ENCODE data around the gene SLC9A3. TPM values are rescaled to one million over a fixed set of nuclear protein-coding genes. Genes with fewer than 3 reads are reported as not detected.

The SLC9A3 gene
- total RNA-seq, 2 experiments from 2014 or later, result 1.7 to 1.8 TPM

DNA sequence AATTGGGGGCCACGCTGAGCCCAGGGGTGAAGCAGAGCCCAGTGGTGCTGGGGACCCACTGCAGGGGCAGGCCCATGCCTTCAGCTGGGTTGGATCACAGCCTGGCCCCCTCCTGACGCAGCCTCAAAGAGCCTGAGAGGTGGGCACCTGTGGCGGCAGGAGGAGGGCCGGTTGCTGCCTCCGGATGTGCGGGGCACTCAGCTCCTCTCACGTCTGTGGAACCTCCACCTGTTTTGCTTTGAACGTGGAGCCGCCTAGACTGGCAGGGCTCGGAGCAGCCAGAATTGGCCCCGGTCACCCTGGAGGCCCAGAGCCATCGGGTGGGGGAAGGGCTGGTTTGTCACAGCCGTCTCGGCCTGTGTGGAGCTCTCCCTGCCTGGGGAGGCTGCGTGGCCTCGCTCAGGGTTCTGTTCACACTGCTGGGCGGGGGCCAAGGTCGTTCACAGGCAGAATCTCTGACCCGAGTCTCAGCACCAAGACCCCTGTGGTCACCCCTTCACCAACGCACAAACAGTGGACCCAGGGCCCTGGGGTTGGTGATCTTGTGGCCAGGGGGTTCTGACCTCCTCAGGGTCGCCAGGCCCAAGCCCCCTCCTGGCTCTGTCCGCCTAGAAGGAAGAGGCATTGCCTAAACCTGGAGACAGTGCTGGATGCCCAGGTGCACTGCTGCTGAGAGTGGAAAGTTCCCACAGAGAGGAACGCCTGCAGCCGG lies 9.2 kb upstream of the SLC9A3 start:
- CTCF ChIA-PET, result no interaction called here
- Mint-ChIP-seq H3K9me3 (no peaks in the 10 kb centered on the region), H3K27me3 (peaks cover 33% of the 10 kb centered on the region), H3K4me1 (ENCODE audit: low read depth) (peaks cover 12% of the 10 kb centered on the region), H3K4me3 (no peak overlapping the region), H3K27ac (no peak overlapping the region), H3K36me3 (no peaks in the 10 kb centered on the region)
- intact Hi-C loops (cut with micrococcal nuclease), result no loop called here
- DNase-seq, result no peak
- POLR2A ChIA-PET, result no interaction called here

DNA sequence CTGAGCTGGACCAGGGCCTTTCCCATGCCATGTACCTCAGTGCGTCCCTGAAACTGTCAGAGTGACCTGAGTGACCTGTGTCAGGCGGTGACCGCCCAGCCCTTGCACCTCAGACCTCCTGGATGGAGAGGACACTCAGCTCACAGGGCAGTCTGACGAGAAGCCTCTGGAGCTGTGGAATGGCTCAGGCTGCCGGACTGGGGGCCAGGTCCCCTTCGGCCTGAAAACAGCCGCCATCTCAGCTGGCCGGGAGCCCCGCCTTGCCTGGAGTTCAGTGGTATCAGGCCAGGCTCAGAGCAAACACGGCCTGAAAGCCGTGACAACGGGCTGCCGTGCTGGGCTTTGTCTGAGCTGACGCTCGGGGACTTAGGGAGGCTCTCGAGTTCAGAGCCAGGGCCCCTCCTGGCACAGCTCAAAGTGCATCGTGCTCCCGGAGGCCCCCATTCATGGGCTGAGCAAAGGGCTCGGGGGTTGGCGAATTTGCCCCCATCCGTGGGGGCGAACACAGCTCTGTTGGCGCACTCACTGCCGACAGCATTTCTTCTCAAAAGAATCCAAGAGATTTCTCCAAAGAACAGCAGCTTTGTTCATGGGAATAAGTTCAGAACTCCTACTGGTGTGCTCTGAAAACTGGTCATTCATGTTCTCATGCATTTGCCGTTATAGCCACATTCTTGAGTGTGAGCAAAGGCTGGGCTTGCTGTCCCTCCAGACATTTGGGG lies 8.4 kb upstream of the SLC9A3 start:
- no peak for DNase-seq
- ChIA-PET POLR2A (no interaction called here), CTCF (no interaction called here)
- Mint-ChIP-seq H3K36me3 (no peaks in the 10 kb centered on the region), H3K4me1 (ENCODE audit: low read depth) (peaks cover 15% of the 10 kb centered on the region), H3K4me3 (no peak overlapping the region), H3K9me3 (no peaks in the 10 kb centered on the region), H3K27me3 (peaks cover 36% of the 10 kb centered on the region), H3K27ac (no peak overlapping the region)
- intact Hi-C loops (cut with micrococcal nuclease), result no loop called here

DNA sequence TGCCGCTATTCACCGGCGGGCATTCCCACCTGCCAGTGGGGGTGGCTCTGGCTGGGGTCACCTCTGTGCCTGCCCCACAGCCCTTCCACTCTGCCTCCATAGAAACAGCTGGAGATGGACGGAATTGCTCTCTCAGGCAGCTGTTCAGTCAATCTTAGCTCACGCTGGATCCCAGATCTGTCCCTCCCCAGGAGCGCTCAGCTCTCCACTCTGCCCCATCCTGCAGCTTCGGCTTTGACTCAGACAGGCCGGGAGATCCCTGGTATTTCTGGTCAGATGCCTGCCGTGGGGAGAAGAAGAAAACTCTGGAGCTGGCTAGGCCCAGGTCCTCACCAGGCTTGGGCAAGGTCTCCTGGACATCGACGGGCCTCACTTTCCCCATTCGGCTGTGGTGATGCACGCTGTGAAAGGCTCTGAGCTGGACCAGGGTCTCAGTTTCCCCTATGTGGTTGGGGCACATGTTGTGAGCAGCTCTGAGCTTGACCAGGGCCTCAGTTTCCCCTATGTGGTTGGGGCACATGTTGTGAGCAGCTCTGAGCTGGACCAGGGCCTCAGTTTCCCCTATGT lies 7.6 kb upstream of the SLC9A3 start:
- DNase-seq, result no peak
- POLR2A ChIA-PET, result no interaction called here
- CTCF ChIA-PET, result interaction anchor here (1.1 kb wide), 1 partner anchor 85 kb away, joined by 5 read pairs; no protein-coding TSS in a partner anchor
- no peaks in the 10 kb centered on the region for H3K36me3 Mint-ChIP-seq
- no peak overlapping the region for H3K4me3 Mint-ChIP-seq
- intact Hi-C loops (cut with micrococcal nuclease), result no loop called here
- H3K27me3 Mint-ChIP-seq, result peaks cover 44% of the 10 kb centered on the region
- no peaks in the 10 kb centered on the region for H3K9me3 Mint-ChIP-seq
- H3K4me1 Mint-ChIP-seq (ENCODE audit: low read depth), result peaks cover 23% of the 10 kb centered on the region
- H3K27ac Mint-ChIP-seq, result no peak overlapping the region

DNA sequence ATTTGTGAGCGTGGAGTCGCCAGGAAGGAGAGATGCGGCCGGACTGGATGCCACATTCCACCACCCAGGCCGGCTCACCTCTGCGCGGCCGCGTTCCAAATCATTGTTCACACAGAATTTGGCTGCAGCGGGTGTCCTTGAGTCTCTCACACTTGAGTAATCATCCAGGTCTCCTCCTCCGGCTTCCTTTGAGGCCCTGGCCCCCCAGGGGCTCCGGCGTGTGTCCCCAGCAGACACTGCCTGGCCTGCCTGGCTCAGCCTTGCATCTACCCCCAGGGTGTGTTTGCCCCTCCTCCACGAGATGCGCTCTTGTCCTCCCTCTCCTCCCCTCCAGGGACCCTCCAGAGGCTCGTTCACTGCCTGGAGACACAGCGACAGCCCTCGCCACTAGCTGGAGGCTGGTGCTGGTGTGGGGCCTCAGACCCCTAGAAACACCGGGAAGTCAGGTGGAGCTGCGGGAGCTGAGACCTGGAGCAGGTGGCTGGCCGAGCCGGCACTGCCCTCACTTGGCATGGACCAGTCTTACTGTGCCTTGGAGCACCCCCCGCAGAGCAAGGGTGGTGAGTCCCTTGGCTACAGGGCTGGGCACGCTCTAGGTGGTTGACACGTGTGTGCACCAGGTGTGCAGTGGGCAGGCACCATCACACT lies 7.0 kb upstream of the SLC9A3 start:
- Mint-ChIP-seq H3K36me3 (no peaks in the 10 kb centered on the region), H3K9me3 (no peaks in the 10 kb centered on the region), H3K27me3 (peaks cover 44% of the 10 kb centered on the region), H3K27ac (no peak overlapping the region), H3K4me1 (ENCODE audit: low read depth) (peaks cover 24% of the 10 kb centered on the region), H3K4me3 (no peak overlapping the region)
- no peak for DNase-seq
- POLR2A ChIA-PET, result no interaction called here
- intact Hi-C loops (cut with micrococcal nuclease), result no loop called here
- CTCF ChIA-PET, result interaction anchor here (1.1 kb wide), 1 partner anchor 85 kb away, joined by 5 read pairs; no protein-coding TSS in a partner anchor

DNA sequence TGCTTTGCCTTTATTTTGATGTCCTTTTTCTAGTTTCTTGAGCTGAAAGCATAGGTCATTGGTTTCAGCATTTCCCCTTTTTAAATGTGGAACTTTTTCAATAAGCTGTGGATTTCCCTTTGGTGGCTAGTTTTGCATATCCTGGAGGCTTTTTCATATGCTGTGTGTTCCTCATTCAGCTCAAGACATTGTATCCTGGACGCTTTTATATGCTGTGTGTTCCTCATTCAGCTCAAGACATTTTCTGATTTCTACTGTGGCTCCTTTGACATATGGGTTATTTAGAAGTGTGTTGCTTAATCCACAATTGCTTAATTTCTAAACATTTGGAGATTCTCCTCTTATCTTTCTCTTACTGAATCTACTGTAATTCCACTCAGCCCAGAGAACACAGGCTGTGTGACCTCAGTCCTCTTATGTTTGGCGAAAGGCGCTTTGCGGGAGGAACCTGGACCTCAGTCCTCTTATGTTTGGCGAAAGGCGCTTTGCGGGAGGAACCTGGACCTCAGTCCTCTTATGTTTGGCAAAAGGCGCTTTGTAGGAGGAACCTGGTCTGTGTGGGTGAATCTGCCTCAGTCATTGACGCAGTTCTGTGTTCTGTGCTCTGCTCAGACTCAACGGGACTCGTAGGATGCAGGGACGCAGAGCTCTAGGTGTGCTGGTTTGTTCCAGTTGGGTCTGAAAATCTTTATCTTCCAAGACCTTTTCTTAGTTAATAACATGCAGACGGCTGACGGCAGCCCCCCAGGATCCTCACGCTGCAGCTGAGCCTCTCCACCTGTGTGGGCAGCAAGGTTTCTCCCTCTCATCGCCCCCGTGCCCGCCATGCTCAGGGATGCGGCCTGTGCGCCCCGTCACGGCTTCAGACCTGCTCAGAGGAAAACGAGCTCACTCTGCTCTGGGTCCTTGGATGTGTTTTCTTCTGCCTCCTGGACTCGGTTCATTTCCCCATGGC lies 6.0 kb upstream of the SLC9A3 start:
- Mint-ChIP-seq H3K27me3 (peaks cover 53% of the 10 kb centered on the region), H3K4me3 (no peak overlapping the region), H3K36me3 (no peaks in the 10 kb centered on the region), H3K27ac (no peak overlapping the region), H3K4me1 (ENCODE audit: low read depth) (peaks cover 27% of the 10 kb centered on the region), H3K9me3 (no peaks in the 10 kb centered on the region)
- ChIA-PET CTCF (no interaction called here), POLR2A (interaction anchor here (0.7 kb wide), 1 partner anchor 11 kb away, joined by 3 read pairs; no protein-coding TSS in a partner anchor)
- intact Hi-C loops (cut with micrococcal nuclease), result no loop called here
- DNase-seq, result no peak

DNA sequence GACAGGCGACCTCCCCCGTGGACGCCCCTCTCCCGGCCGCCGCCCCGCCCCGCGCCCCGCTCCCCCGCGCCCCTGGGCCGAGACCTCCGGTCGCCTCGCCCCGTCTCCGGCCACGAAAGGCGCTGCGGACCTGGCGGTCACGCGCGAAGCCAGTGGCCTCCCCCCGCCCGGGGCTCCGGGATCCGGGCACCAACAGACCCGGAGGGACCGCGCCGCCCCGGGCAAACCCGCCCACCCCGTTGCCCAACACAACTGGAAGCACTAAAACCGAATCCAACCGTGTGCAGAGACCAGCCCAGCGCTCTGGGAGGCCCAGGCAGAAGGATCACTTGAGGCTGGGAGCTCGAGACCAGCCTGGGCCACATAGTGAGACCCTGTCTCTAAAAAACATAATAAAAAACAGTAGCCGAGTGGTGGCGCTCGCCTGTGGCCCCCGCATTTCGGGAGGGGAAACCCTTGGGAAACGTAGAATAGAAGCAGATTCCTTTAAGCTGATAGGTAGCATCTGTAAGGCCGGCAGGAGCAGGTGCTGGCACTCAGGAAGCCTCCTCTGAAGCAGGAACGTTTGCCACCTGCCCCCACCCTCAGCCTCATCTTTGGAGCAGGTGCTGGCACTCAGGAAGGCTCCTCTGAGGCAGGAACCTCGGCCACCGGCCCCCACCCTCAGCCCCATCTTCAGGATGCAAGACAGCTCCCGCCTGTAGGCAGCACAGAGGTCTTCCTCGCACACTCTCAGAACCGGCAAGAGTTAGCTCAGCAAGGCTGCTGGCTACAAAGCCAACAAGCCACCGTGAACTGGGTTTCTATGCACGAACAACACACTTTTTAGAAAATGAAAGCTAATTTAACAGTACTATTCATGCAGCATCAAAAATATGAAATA lies 4.6 kb upstream of the SLC9A3 start:
- Mint-ChIP-seq H3K9me3 (no peaks in the 10 kb centered on the region), H3K27ac (no peak overlapping the region), H3K27me3 (peaks cover 59% of the 10 kb centered on the region), H3K4me3 (no peak overlapping the region), H3K4me1 (ENCODE audit: low read depth) (peaks cover 32% of the 10 kb centered on the region), H3K36me3 (no peaks in the 10 kb centered on the region)
- intact Hi-C loops (cut with micrococcal nuclease), result no loop called here
- ChIA-PET POLR2A (interaction anchor here (0.7 kb wide), 1 partner anchor 13 kb away, joined by 3 read pairs; no protein-coding TSS in a partner anchor), CTCF (interaction anchor here (0.5 kb wide), 1 partner anchor 141 kb away, joined by 3 read pairs; no protein-coding TSS in a partner anchor)
- DNase-seq, result no peak

DNA sequence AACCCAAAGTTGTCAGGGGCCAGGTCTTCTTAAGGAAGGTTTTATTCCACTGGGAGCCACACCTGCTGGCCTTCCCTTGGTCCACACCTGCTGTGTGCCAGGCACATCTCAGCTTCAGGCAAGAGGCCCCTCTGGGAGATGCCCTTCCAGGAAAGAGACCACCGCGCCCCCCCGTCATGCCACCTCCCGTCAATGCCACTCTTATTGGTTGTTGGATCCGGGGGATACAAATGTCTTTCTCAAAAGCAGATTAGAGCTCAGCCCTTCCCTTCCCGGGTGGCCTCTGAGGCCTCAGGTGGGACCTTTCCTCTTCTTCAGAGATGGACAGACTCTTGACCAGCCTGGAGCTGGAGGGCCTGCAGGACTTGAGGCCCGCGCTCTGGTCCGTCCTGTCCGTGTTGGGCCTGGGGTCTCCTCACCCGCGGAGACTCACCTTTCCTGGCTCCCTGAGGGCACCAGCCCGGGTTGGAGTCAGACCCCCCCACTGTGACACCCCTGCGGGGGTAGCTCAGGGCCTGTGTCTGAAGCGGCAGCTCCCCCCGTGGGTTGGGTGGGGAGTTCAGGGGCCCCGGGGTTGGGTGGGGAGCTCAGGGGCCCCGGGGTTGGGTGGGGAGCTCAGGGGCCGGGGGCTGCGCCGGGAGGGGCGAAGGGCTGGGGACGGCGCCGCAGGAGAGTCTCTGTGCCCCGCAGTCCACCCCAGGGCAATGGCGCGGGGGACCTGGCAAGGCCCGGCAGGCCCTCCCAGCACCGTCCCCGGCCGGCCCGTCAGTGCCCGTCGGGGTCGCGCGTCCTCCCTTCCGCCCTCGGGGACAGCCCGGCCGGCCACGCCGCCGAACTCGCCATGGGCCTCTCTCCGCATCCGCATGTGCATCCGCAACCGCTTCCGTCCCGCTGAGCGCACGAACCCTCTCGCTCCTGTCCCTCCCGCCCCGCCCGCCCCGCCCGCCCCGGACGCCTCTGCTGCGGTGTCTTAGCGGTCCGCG lies 3.7 kb upstream of the SLC9A3 start:
- Mint-ChIP-seq H3K36me3 (no peaks in the 10 kb centered on the region), H3K27ac (no peak overlapping the region), H3K9me3 (no peaks in the 10 kb centered on the region), H3K4me1 (ENCODE audit: low read depth) (peaks cover 36% of the 10 kb centered on the region), H3K4me3 (no peak overlapping the region), H3K27me3 (peaks cover 65% of the 10 kb centered on the region)
- ChIA-PET CTCF (no interaction called here), POLR2A (no interaction called here)
- intact Hi-C loops (cut with micrococcal nuclease), result no loop called here
- DNase-seq, result peak; percentile 51

DNA sequence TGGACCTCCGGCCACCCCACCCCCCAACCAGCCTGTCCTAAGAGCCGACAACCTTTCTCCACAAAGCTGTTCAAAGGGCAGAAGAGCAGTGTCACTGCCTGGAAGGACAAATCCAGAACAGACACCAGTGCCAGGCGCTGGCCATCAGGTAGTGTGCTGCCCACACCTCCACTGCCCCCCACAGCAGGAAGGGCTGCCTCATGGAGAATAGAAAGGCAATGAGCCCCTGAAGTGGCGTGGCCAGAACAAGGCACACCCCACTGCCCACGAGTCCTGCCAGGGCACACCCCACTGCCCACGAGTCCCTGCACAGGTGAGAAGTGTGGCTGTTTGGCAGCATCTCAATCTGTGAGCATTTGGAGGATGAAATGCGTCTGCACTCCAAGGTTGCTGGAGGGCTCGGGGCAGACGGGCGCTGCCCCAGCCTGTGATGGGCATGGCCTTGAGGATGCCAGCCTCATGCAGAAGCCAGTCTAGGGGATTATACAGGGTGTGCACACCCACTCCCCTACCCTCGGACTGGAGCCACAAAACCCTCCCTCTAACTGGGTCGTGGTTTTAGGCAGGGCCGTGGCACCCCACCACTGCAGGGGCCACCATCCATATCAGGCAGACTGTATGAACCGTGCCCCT lies 2.3 kb upstream of the SLC9A3 start:
- POLR2A ChIA-PET, result no interaction called here
- Mint-ChIP-seq H3K4me3 (no peak overlapping the region), H3K4me1 (ENCODE audit: low read depth) (peaks cover 38% of the 10 kb centered on the region), H3K27ac (no peak overlapping the region), H3K36me3 (no peaks in the 10 kb centered on the region), H3K27me3 (peaks cover 66% of the 10 kb centered on the region), H3K9me3 (no peaks in the 10 kb centered on the region)
- no peak for DNase-seq
- CTCF ChIA-PET, result no interaction called here
- intact Hi-C loops (cut with micrococcal nuclease), result no loop called here

DNA sequence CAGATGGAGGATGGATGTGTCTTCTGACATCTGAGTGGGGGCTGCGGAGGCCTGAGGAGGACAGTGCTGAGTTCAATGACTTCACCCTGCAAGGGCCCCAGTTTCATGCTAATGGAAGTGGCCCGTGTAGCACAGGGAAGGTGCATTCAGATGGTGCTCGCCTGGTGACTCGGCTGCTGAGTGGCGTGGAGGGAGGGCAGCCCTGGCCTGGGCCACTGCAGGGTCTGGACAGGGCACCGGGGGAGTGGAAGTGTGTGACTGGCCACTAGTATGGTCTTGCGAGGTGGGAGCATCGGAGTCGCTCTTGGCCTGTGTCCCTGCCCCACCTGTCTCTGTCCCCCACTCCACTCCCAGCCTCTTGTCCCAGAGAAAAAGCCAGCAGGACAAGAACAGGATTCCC lies 1.7 kb upstream of the SLC9A3 start:
- Mint-ChIP-seq H3K27ac (no peak overlapping the region), H3K4me1 (ENCODE audit: low read depth) (peaks cover 38% of the 10 kb centered on the region), H3K9me3 (no peaks in the 10 kb centered on the region), H3K36me3 (no peaks in the 10 kb centered on the region), H3K4me3 (no peak overlapping the region), H3K27me3 (peaks cover 63% of the 10 kb centered on the region)
- ChIA-PET POLR2A (no interaction called here), CTCF (no interaction called here)
- intact Hi-C loops (cut with micrococcal nuclease), result no loop called here
- DNase-seq, result no peak
